Lung (tissue), 16 donors: Measurements from ENCODE around the gene TMEM170A. TPM values are rescaled to one million over a fixed set of nuclear protein-coding genes. Genes with fewer than 3 reads are reported as not detected.

Experiments used
- ATAC-seq: fragments of 200-7000 bp; cut with Tn5 transposase; one replicate; pipeline ENCODE4 v1.9.1; 2020; ENCODE audit warnings: moderate number of reproducible peaks; ENCODE audit not compliant: insufficient read depth, low FRiP score
- DNase-seq, 3 donors: peaks; one replicate each; pipeline ENCODE4 v3.0.0-alpha.2; 2013 to 2017
- H3K27ac ChIP-seq, 2 donors: one replicate each; pipeline ENCODE4 v1.5.1; 2013; ENCODE audit warnings: mild to moderate bottlenecking in 2 of 2, moderate library complexity in 2 of 2, control low read depth in 1 of 2, inconsistent platforms in 1 of 2, low read depth in 1 of 2, low read length in 1 of 2
- H3K27me3 ChIP-seq, 3 donors: one replicate each; pipeline ENCODE4 v1.5.1; 2013; ENCODE audit warnings: low read length in 2 of 3; ENCODE audit not compliant: control insufficient read depth in 3 of 3, insufficient read depth in 3 of 3
- H3K36me3 ChIP-seq, 4 donors: one replicate each; pipeline ENCODE4 v1.5.1; 2013; ENCODE audit warnings: low read length in 4 of 4, mild to moderate bottlenecking in 1 of 4, moderate library complexity in 1 of 4; ENCODE audit not compliant: control insufficient read depth in 4 of 4, insufficient read depth in 4 of 4
- H3K4me1 ChIP-seq, 5 donors: one replicate each; pipeline ENCODE4 v1.5.1; 2013; ENCODE audit warnings: low read length in 5 of 5, mild to moderate bottlenecking in 2 of 5, moderate library complexity in 1 of 5; ENCODE audit not compliant: control insufficient read depth in 5 of 5, insufficient read depth in 5 of 5
- H3K4me3 ChIP-seq: one replicate; pipeline ENCODE4 v1.5.1; 2013; ENCODE audit warnings: mild to moderate bottlenecking, control low read depth, moderate library complexity
- H3K9ac ChIP-seq, 2 donors: one replicate each; pipeline ENCODE4 v1.5.1; 2013; ENCODE audit warnings: low read length in 2 of 2, control low read depth in 1 of 2; ENCODE audit not compliant: insufficient read depth in 1 of 2
- H3K9me3 ChIP-seq, 4 donors: one replicate each; pipeline ENCODE4 v1.5.1; 2013; ENCODE audit warnings: low read length in 3 of 4, mild to moderate bottlenecking in 1 of 4, moderate library complexity in 1 of 4; ENCODE audit not compliant: control insufficient read depth in 4 of 4, insufficient read depth in 3 of 4
- CTCF ChIP-seq: IDR thresholded peaks from 2 replicates; pipeline ENCODE4 v1.5.1; 2012; ENCODE audit warnings: mild to moderate bottlenecking; ENCODE audit errors: control extremely low read depth, extremely low read depth
- WGBS, 2 donors: extraction: QIAGEN DNeasy Blood & Tissue Kit; methylation state at CpG; one replicate each; pipeline ENCODE4 v1.1.7; 2013; 5-methylcytosine and 5-hydroxymethylcytosine counted together
- long read RNA-seq, 5 donors: transcript quantifications; one replicate each; lab custom pipeline, GENCODE V29; 2026
- polyA plus RNA-seq, 2 donors: library from polyadenylated mRNA; stranded (reverse); fragments of 200-250 nt; gene quantifications; one replicate each; pipeline ENCODE4 v1.2.1, GENCODE V29; 2013
- total RNA-seq, 2 donors: library from RNA; depleted of rRNA in 1 of 2; stranded (reverse); fragments of >200 nt in 1 of 2; gene quantifications; one replicate each; pipeline ENCODE4 v1.2.1, GENCODE V29; 2014 to 2021
- donor health status: control.
- donor health status: control.
- donor health status: Bipolar disorder and iron deficiency.
- donor health status: healthy.
- donor health status: DM: yes; HTN: yes; CAD: no.

Gene TMEM170A
- 10 to 100 TPM; 20.2 to 37.9 TPM for total RNA-seq
- 10 to 100 TPM in 1 of 2 donors, 1 to 10 TPM in 1; 8.2 to 10.3 TPM for polyA plus RNA-seq
- long read RNA-seq, donor 1, full-length matches to known transcripts: 11 of 11 reads
- long read RNA-seq, donor 1, partial matches to known transcripts: 0 of 11 reads
- long read RNA-seq, donor 1, other reads (novel, unspliced or antisense): 0 of 11 reads
- long read RNA-seq, donor 2, partial matches to known transcripts: 0 of 1 reads
- long read RNA-seq, donor 2, other reads (novel, unspliced or antisense): 0 of 1 reads
- long read RNA-seq, donor 3, partial matches to known transcripts: 14 of 16 reads
- long read RNA-seq, donor 3, other reads (novel, unspliced or antisense): 0 of 16 reads
- long read RNA-seq, donor 4, full-length matches to known transcripts: 7 of 7 reads
- long read RNA-seq, donor 4, partial matches to known transcripts: 0 of 7 reads
- long read RNA-seq, donor 4, other reads (novel, unspliced or antisense): 0 of 7 reads
- long read RNA-seq, donor 5, full-length matches to known transcripts: 7 of 17 reads
- long read RNA-seq, donor 5, partial matches to known transcripts: 10 of 17 reads
- long read RNA-seq, donor 5, other reads (novel, unspliced or antisense): 0 of 17 reads

DNA sequence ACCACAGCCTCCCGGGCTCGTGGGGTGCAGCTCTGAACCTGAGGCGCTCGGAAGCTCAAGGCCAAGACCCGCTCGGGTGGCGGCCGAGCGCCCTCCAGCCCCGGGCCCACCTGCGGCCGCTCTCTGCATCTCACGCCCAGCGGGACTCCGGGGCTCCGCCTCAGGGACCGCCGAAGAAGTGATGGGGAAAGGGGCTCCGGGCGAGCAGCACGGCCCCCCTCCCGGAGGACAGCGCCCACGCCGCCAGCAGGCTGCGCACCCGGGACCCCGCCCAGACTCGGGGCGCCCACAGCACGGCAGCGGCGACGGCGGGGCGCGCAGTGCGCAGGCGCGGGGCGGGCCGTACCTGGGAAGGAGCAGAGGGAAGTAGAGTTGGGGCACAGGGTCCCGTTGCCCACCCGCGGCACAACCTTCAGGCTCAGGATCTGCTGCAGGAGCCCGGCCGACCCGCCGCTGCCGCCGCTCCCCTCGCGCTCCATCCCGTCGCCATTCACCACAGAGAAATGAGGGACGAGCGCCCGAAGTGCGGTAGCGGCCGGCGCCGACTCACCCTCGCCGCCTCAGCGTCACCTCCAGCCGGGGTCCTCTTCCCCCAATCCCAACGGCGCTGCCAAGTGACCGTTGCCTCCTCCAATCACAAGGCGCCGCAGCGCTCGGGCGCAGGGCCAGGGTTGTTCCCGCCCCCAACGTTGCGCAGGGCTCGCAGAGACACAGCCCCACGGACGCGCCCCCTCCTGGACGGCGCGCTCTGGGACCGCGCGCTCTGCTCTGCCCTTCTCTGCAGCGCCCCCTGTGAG, at the start of gene TMEM170A:
TSS of gene TMEM170A (minus strand) at position 568 of the 797 bp plus-strand sequence. CDS start at position 479, 89 bp downstream.
- H3K9me3 ChIP-seq: no peaks in the 10 kb centered on the region
- peak within 1 kb of the TSS; percentile 98 to 99 for H3K27ac ChIP-seq
- peak; percentile 99 to 100 (median 100) for DNase-seq
- H3K4me3 ChIP-seq: peak within 1 kb of the TSS; percentile 79
- 0 to 1% methylated on average over 78 to 89 of the region's 89 CpGs for WGBS, 2 donors
- H3K36me3 ChIP-seq: no peaks in the 10 kb centered on the region
- TF ChIP-seq CTCF: peak; percentile 100
- peak within 1 kb of the TSS; percentile 70 to 87 for H3K9ac ChIP-seq
- peaks cover 0 to 34% (median 10%) of the 10 kb centered on the region in 5 donors for H3K4me1 ChIP-seq
- H3K27me3 ChIP-seq: no peaks in the 10 kb centered on the region
- ATAC-seq: peak; percentile 94

DNA sequence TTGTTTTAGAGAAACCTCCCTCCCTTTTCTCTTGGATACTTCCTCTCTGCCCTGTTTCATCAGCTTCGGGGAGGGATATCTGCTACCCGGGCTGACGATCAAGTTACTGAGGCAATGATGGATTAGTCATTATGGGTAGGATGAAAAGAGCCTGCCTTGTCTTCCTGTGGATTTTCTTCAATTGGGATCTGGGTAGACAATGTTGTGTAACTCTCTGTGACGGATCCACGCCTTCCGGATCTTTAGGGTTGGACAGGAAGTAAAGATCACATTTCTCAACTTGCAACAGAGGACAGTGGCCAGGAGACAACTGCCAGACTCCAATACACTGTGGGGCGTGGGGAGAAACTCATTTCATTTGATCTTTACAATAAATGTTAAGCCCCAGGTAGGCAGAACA, 42.1 kb upstream of the TMEM170A start:
- Histone ChIP-seq H3K4me1 (peaks cover 0 to 9% (median 0%) of the 10 kb centered on the region in 5 donors), H3K9ac (no peak overlapping the region), H3K36me3 (no peaks in the 10 kb centered on the region), H3K4me3 (no peak overlapping the region), H3K27me3 (peaks cover 0 to 3% (median 0%) of the 10 kb centered on the region in 3 donors), H3K27ac (no peak overlapping the region), H3K9me3 (peaks cover 0 to 1% (median 0%) of the 10 kb centered on the region in 4 donors)
- 13 to 26% methylated on average over 7 of the region's 7 CpGs for WGBS, 2 donors
- DNase-seq: peak in 1 of 3 donors; percentile 38
- no peak for TF ChIP-seq CTCF
- peak; percentile 70 for ATAC-seq

GRCh38 chr16:75506107-75506506, 41.6 kb upstream of the TMEM170A start:
- Histone ChIP-seq H3K36me3 (no peaks in the 10 kb centered on the region), H3K27ac (no peak overlapping the region), H3K27me3 (peaks cover 0 to 3% (median 0%) of the 10 kb centered on the region in 3 donors), H3K9me3 (peaks cover 0 to 1% (median 0%) of the 10 kb centered on the region in 4 donors), H3K4me3 (no peak overlapping the region), H3K9ac (no peak overlapping the region), H3K4me1 (peaks cover 0 to 9% (median 0%) of the 10 kb centered on the region in 5 donors)
- no peak for ATAC-seq
- no peak for DNase-seq
- TF ChIP-seq CTCF: no peak
- WGBS, 2 donors: 87 to 97% methylated on average over 3 of the region's 3 CpGs
